GM12878 (cell line): Measurements from ENCODE around the gene CACNA2D1. TPM values are rescaled to one million over a fixed set of nuclear protein-coding genes. Genes with fewer than 3 reads are reported as not detected.

Experiments
- ATAC-seq: fragments of 200-7000 bp; cut with Tn5 transposase; 3 replicates; pipeline ENCODE4 v1.9.1; 2020; ENCODE audit warnings: mild to moderate bottlenecking, moderate library complexity
- BruUV-seq: library from RNA; stranded (reverse); fragments of 400-500 nt; replicated peaks from 2 replicates; lab custom pipeline; 2021; lab: Mats Ljungman, UMichigan
- CTCF ChIA-PET: fragments of 300-600 bp; sonication (Branson Sonifier 250); formaldehyde crosslinking; extraction: SDS; loops from one replicate; lab custom pipeline; 2021; ENCODE audit warnings: inconsistent platforms; lab: Yijun Ruan, JAX
- POLR2A ChIA-PET: fragments of 350-600 bp; formaldehyde crosslinking; extraction: SDS; loops from one replicate; lab custom pipeline; 2021; ENCODE audit warnings: inconsistent platforms; lab: Charles Lee
- RAD21 ChIA-PET: fragments of 300-600 bp; sonication (Branson Sonifier 250); formaldehyde crosslinking; loops from one replicate; lab custom pipeline; 2023; ENCODE audit warnings: antibody characterized with exemption; ENCODE audit not compliant: unreplicated experiment; lab: Charles Lee
- SMC1A ChIA-PET: fragments of 300-600 bp; sonication (Branson Sonifier 250); formaldehyde crosslinking; loops from one replicate; lab custom pipeline; 2023; ENCODE audit not compliant: unreplicated experiment, uncharacterized antibody; lab: Charles Lee
- DNase-seq: peaks from one replicate; pipeline ENCODE4 v3.0.0-alpha.2; 2011; ENCODE audit warnings: low read depth, low spot score
- FAIRE-seq: peaks from 3 replicates; lab custom pipeline; 2011; peaks lifted over from hg19 to GRCh38; lab: Jason Lieb, UNC
- H2AFZ ChIP-seq: 2 replicates; pipeline ENCODE4 v1.6.0; 2011; ENCODE audit warnings: low read depth, low read length, control low read depth; ENCODE audit not compliant: control insufficient read depth
- H3K27ac ChIP-seq: 2 replicates; pipeline ENCODE4 v1.5.1; 2011; ENCODE audit warnings: control low read depth; ENCODE audit not compliant: control insufficient read depth, insufficient read depth
- H3K27me3 ChIP-seq, 2 experiments: replicated peaks in 1 of 2; 2 replicates each; pipeline versions ENCODE4 v1.6.0 to v1.6.1; 2011; ENCODE audit warnings: low read length in 1 of 2; ENCODE audit not compliant: control insufficient read depth in 2 of 2, insufficient read depth in 2 of 2
- H3K36me3 ChIP-seq, 2 experiments: 2 replicates each; pipeline ENCODE4 v1.5.1; 2011; ENCODE audit warnings: low read length in 1 of 2; ENCODE audit not compliant: control insufficient read depth in 2 of 2, insufficient read depth in 2 of 2
- H3K4me1 ChIP-seq: 2 replicates; pipeline ENCODE4 v1.6.1; 2011; ENCODE audit warnings: mild to moderate bottlenecking, low read length, moderate library complexity, mixed read lengths; ENCODE audit not compliant: control insufficient read depth, insufficient read depth
- H3K4me2 ChIP-seq: 2 replicates; pipeline ENCODE4 v1.6.0; 2011; ENCODE audit warnings: control low read depth; ENCODE audit not compliant: control insufficient read depth, insufficient read depth
- H3K4me3 ChIP-seq: fragments of 200-600 bp; sonication (generic); 2 replicates; pipeline ENCODE4 v1.5.1; 2016
- H3K79me2 ChIP-seq: 2 replicates; pipeline ENCODE4 v1.6.0; 2011; ENCODE audit warnings: low read length; ENCODE audit not compliant: control insufficient read depth, insufficient read depth
- H3K9ac ChIP-seq: 2 replicates; pipeline ENCODE4 v1.8.0; 2011; ENCODE audit warnings: low read length, control low read depth, mixed read lengths; ENCODE audit not compliant: control insufficient read depth, insufficient read depth
- H3K9me3 ChIP-seq: replicated peaks from 3 replicates; pipeline ENCODE4 v1.5.1; 2011; ENCODE audit warnings: mild to moderate bottlenecking, low read length; ENCODE audit not compliant: control insufficient read depth, insufficient read depth
- H4K20me1 ChIP-seq: 2 replicates; pipeline ENCODE4 v1.6.0; 2011; ENCODE audit not compliant: control insufficient read depth, insufficient read depth
- BCL3 ChIP-seq: IDR thresholded peaks from 2 replicates; pipeline ENCODE4 v1.6.1; 2011; ENCODE audit warnings: borderline replicate concordance, low read depth, mild to moderate bottlenecking, moderate library complexity, low read length; ENCODE audit not compliant: insufficient read depth, poor library complexity, severe bottlenecking
- FOXM1 ChIP-seq: IDR thresholded peaks from 2 replicates; pipeline ENCODE4 v1.6.1; 2012; ENCODE audit warnings: low read depth, mild to moderate bottlenecking, inconsistent platforms, low read length, moderate library complexity
- HDAC2 ChIP-seq: fragments of 200-600 bp; sonication (generic); IDR thresholded peaks from 2 replicates; pipeline ENCODE4 v1.6.1; 2017
- HDGF ChIP-seq: fragments of 450-650 bp; IDR thresholded peaks from 2 replicates; pipeline ENCODE4 v1.6.1; 2016; ENCODE audit warnings: antibody characterized with exemption
- KAT2A ChIP-seq: conservative IDR thresholded peaks from 2 replicates; pipeline ENCODE4 v1.6.1; 2011; ENCODE audit warnings: low read depth, low read length; ENCODE audit not compliant: control insufficient read depth
- PAX8 ChIP-seq: fragments of 450-650 bp; IDR thresholded peaks from 2 replicates; pipeline ENCODE4 v1.6.1; 2017; ENCODE audit warnings: mild to moderate bottlenecking, moderate library complexity
- RELA ChIP-seq: fragments of 450-650 bp; IDR thresholded peaks from 2 replicates; pipeline ENCODE4 v1.8.0; 2014; ENCODE audit warnings: borderline replicate concordance; ENCODE audit not compliant: partially characterized antibody
- SIN3A ChIP-seq: IDR thresholded peaks from 2 replicates; pipeline ENCODE4 v1.6.1; 2012; ENCODE audit warnings: low read depth, low read length, improper control_type of control experiment
- SMARCA5 ChIP-seq: fragments of 450-650 bp; IDR thresholded peaks from 2 replicates; pipeline ENCODE4 v1.6.1; 2017; ENCODE audit warnings: mild to moderate bottlenecking
- SUZ12 ChIP-seq: fragments of 200-600 bp; sonication (generic); IDR thresholded peaks from one replicate; pipeline ENCODE4 v1.6.1; 2018; ENCODE audit warnings: antibody characterized with exemption, mild to moderate bottlenecking; ENCODE audit not compliant: unreplicated experiment
- TBL1XR1 ChIP-seq: IDR thresholded peaks from 2 replicates; pipeline ENCODE4 v1.6.1; 2012; ENCODE audit warnings: low read depth, low read length, improper control_type of control experiment
- ZNF207 ChIP-seq: fragments of 450-650 bp; IDR thresholded peaks from 2 replicates; pipeline ENCODE4 v1.6.1; 2014; ENCODE audit warnings: antibody characterized with exemption, mild to moderate bottlenecking, borderline replicate concordance
- WGBS: methylation state at CpG from one replicate; pipeline ENCODE4 v1.1.6; 2016; ENCODE audit warnings: low lambda C conversion rate; ENCODE audit not compliant: insufficient replicate concordance, insufficient coverage; ENCODE audit errors: missing lambda C conversion rate; 5-methylcytosine and 5-hydroxymethylcytosine counted together
- in situ Hi-C: fragments of 300-500 bp; cut with MboI; formaldehyde crosslinking; loops from 9 replicates; pipeline ENCODE4 v1.14.3; 2018; ENCODE audit warnings: mixed read lengths
- intact Hi-C: fragments of 100-400 bp; cut with micrococcal nuclease; formaldehyde crosslinking; loops from one replicate; pipeline ENCODE4 v1.14.2; 2022; ENCODE audit not compliant: unreplicated experiment
- polyA plus RNA-seq, 11 experiments: library from polyadenylated mRNA; depleted of rRNA in 4 of 11; unstranded in 6 of 11; stranded (reverse) in 5 of 11; fragments of >200 nt; fragmentation: Nextera tagmentation in 4 of 11; fragmentation: Illumina TruSeq in 1 of 11; extraction: Ambion mirVana in 4 of 11; extraction: Trizol in 1 of 11; gene quantifications; 1 replicate in 1 of 11; 2 replicates in 10 of 11; pipeline versions ENCODE4 v1.2.1 to v1.2.3, GENCODE V29; 2011 to 2016; ENCODE audit warnings: inconsistent platforms in 2 of 11, missing spikeins in 2 of 11, low read depth in 1 of 11
- total RNA-seq, 4 experiments: library from RNA; depleted of rRNA in 3 of 4; stranded (reverse); fragments of >200 nt in 3 of 4; fragmentation: Illumina TruSeq in 1 of 4; extraction: Trizol in 1 of 4; gene quantifications; 2 replicates each; pipeline versions ENCODE4 v1.2.1 to v1.2.3, GENCODE V29; 2013 to 2021
- TF ChIP-seq, protein P1 (sequence below): fragments of 450-650 bp; IDR thresholded peaks from 2 replicates; pipeline ENCODE4 v1.6.1; 2018; ENCODE audit warnings: mild to moderate bottlenecking, low read depth, moderate library complexity; ENCODE audit not compliant: partially characterized antibody

CACNA2D1 gene
- total and polyA plus RNA-seq, 10 of the 15 experiments (the other 5 are each of a cell fraction or from before 2014, with no cell fraction given), result 0.14 to 14.8 (median 0.97) TPM

DNA sequence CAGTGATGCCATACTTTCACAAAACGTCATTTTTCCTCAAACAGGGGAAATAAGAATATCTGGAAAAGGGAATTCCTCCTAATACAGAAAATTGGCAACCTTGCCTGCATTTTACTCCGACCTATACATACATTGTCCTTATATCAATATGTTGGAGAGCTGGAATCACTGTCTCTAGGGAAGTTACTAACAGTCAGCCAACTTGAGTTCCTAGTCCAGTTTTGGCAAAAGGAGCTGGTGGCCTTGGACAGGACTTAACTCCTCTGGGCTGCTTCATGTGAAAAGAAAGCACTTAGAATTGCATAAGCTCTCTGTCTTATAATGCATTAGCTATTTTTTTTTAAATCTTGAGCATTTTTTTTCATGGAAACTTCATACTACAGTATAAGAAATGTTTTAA is 499.5 kb downstream of the CACNA2D1 start:
- Histone ChIP-seq H3K4me3 (no peak overlapping the region), H3K36me3 (no peaks in the 10 kb centered on the region), H3K9me3 (no peaks in the 10 kb centered on the region), H3K27ac (no peak overlapping the region), H3K9ac (no peak overlapping the region), H3K4me1 (no peaks in the 10 kb centered on the region), H3K79me2 (no peaks in the 10 kb centered on the region), H4K20me1 (no peaks in the 10 kb centered on the region), H3K27me3 (no peaks in the 10 kb centered on the region), H3K4me2 (no peak overlapping the region), H2AFZ (no peak overlapping the region)
- SMC1A ChIA-PET, result interaction anchor here (1.0 to 1.2 kb wide), 3 partner anchors 8 to 262 kb away, joined by 3 to 4 read pairs (median 3); no protein-coding TSS in a partner anchor
- TF ChIP-seq HDAC2 (no peak), ZNF207 (no peak)
- RAD21 ChIA-PET, result interaction anchor here (0.7 to 1.2 kb wide), 3 partner anchors 12 to 443 kb away, joined by 3 read pairs; partner anchors contain the start of gene HGF
- no peak for FAIRE-seq
- ATAC-seq, result no peak
- BruUV-seq, result no TSS peak
- CTCF ChIA-PET, result no interaction called here
- 3% methylated on average over 2 of the region's 2 CpGs for WGBS
- intact Hi-C loops (no loop called here), in situ Hi-C loops (no loop called here)
- POLR2A ChIA-PET, result no interaction called here
- DNase-seq, result no peak

DNA sequence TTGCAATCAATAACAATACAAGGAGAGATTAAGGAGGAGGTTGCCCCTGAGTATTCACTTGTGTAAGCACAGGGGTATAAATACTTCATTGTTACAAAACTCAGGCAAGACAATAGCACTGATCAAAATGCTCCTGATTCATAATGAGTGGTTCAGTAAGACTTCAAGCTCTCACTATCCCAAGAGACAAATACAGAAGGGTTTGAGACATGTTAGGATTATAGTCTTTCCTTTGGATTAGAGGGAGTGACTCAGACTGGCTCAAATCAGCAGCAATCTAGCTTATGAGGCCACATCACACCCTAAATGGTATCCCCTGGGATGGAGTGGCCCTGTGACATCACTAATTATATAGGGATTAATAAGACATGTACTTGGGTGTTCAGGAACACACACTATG is 506.5 kb downstream of the CACNA2D1 start:
- H3K36me3 ChIP-seq, result no peaks in the 10 kb centered on the region
- TF ChIP-seq HDGF (no peak), FOXM1 (no peak), SIN3A (no peak), TBL1XR1 (no peak), BCL3 (no peak), PAX8 (no peak), RELA (no peak), SMARCA5 (no peak), KAT2A (no peak), SUZ12 (no peak)
- TF ChIP-seq, protein P1, sequence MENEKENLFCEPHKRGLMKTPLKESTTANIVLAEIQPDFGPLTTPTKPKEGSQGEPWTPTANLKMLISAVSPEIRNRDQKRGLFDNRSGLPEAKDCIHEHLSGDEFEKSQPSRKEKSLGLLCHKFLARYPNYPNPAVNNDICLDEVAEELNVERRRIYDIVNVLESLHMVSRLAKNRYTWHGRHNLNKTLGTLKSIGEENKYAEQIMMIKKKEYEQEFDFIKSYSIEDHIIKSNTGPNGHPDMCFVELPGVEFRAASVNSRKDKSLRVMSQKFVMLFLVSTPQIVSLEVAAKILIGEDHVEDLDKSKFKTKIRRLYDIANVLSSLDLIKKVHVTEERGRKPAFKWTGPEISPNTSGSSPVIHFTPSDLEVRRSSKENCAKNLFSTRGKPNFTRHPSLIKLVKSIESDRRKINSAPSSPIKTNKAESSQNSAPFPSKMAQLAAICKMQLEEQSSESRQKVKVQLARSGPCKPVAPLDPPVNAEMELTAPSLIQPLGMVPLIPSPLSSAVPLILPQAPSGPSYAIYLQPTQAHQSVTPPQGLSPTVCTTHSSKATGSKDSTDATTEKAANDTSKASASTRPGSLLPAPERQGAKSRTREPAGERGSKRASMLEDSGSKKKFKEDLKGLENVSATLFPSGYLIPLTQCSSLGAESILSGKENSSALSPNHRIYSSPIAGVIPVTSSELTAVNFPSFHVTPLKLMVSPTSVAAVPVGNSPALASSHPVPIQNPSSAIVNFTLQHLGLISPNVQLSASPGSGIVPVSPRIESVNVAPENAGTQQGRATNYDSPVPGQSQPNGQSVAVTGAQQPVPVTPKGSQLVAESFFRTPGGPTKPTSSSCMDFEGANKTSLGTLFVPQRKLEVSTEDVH, result no peak
- TF ChIP-seq, all 136 proteins: peak for 0
- Histone ChIP-seq H3K4me3 (no peak overlapping the region), H3K27ac (no peak overlapping the region), H2AFZ (no peak overlapping the region), H3K4me2 (no peak overlapping the region), H3K79me2 (no peaks in the 10 kb centered on the region), H3K9me3 (no peaks in the 10 kb centered on the region), H3K9ac (no peak overlapping the region), H3K4me1 (no peaks in the 10 kb centered on the region), H3K27me3 (no peaks in the 10 kb centered on the region), H4K20me1 (no peaks in the 10 kb centered on the region)
- ChIA-PET RAD21 (no interaction called here), SMC1A (interaction anchor here (0.7 kb wide), 1 partner anchor 11 kb away, joined by 3 read pairs; no protein-coding TSS in a partner anchor), CTCF (no interaction called here), POLR2A (no interaction called here)
- intact Hi-C loops (no loop called here), in situ Hi-C loops (no loop called here)
- DNase-seq (no peak), FAIRE-seq (no peak), ATAC-seq (no peak)
- BruUV-seq, result no TSS peak
